Loucy (cell line): ENCODE measurements around the gene NPC1.

Experiments used
- EZH2phosphoT487 ChIP-seq: fragments of 200-600 bp; IDR thresholded peaks from 2 replicates; pipeline ENCODE4 v1.6.1; 2018; ENCODE audit warnings: antibody characterized with exemption, mild to moderate bottlenecking, moderate library complexity, borderline replicate concordance
- TF ChIP-seq, protein P1 (sequence below): fragments of 200-600 bp; sonication (generic); conservative IDR thresholded peaks from 2 replicates; pipeline ENCODE4 v1.5.1; 2014; ENCODE audit warnings: mild to moderate bottlenecking, antibody characterized with exemption, low read length

DNA sequence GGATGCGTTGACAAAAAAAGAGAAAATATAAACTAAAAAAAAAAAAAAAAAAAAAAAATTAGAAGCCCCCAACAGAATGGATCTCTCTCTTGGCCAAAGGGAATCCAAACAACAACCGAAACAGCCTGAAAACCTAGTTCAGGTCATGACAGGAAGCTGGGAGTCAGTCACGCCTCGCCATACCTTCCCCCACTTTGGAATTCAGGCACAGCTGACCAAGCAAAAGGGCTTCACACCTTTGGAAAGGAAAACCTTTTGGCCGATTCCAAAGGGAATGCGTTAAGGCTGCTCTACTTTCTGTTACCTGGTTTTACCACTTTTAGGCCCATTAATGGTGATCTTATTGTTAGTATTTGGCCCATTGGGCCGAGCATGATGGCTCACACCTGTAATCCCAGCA is 100.9 kb downstream of the NPC1 start:
- TF ChIP-seq, protein P1, sequence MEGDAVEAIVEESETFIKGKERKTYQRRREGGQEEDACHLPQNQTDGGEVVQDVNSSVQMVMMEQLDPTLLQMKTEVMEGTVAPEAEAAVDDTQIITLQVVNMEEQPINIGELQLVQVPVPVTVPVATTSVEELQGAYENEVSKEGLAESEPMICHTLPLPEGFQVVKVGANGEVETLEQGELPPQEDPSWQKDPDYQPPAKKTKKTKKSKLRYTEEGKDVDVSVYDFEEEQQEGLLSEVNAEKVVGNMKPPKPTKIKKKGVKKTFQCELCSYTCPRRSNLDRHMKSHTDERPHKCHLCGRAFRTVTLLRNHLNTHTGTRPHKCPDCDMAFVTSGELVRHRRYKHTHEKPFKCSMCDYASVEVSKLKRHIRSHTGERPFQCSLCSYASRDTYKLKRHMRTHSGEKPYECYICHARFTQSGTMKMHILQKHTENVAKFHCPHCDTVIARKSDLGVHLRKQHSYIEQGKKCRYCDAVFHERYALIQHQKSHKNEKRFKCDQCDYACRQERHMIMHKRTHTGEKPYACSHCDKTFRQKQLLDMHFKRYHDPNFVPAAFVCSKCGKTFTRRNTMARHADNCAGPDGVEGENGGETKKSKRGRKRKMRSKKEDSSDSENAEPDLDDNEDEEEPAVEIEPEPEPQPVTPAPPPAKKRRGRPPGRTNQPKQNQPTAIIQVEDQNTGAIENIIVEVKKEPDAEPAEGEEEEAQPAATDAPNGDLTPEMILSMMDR = no peak
- no peak for TF ChIP-seq EZH2phosphoT487
